Measurements from ENCODE around the gene HJV. TPM values are rescaled to one million over a fixed set of nuclear protein-coding genes. Genes with fewer than 3 reads are reported as not detected.

Gene HJV
- total RNA-seq, 1 experiment from 2014 or later: not detected

GRCh38 chr1:146022403-146023127 is 1.0 kb upstream of the HJV start:
- no peaks in the 10 kb centered on the region for H3K36me3 Mint-ChIP-seq (ENCODE audit: insufficient read depth in 1 of 3, low read depth in 3 of 3)
- H3K23me2 ChIP-seq (ENCODE audit: insufficient read length, low read depth, low read length, poor library complexity, severe bottlenecking): peaks cover 6% of the 10 kb centered on the region
- H2AK5ac ChIP-seq (ENCODE audit: insufficient read length, low read length): no peak overlapping the region
- H3K27ac Mint-ChIP-seq: no peak overlapping the region
- no peak overlapping the region for H3K23ac ChIP-seq (ENCODE audit: insufficient read length, low read depth, low read length)
- no peak for DNase-seq
- no peak overlapping the region for H2BK5ac ChIP-seq (ENCODE audit: insufficient read length, low read length)
- no peak overlapping the region for H3K18ac ChIP-seq (ENCODE audit: insufficient read length, low read depth, low read length)
- H3K4me1 ChIP-seq (ENCODE audit: insufficient read depth, low read length): peaks cover 9% of the 10 kb centered on the region; the same call in 1 of the 2 replicates
- H3K9me3 Mint-ChIP-seq: no peaks in the 10 kb centered on the region
- H3T11ph ChIP-seq (ENCODE audit: low read length): no peak overlapping the region
- no peaks in the 10 kb centered on the region for H3K79me1 ChIP-seq (ENCODE audit: insufficient read depth, low read depth, low read length, poor library complexity, severe bottlenecking)
- H3K79me2 ChIP-seq (ENCODE audit: insufficient read depth, low read length): no peaks in the 10 kb centered on the region
- no peak overlapping the region for H3K4me3 Mint-ChIP-seq
- H3K27me3 ChIP-seq (ENCODE audit: insufficient read depth, low read length): peaks cover 10% of the 10 kb centered on the region; the same call in 1 of the 2 replicates
- TF ChIP-seq, protein P1, sequence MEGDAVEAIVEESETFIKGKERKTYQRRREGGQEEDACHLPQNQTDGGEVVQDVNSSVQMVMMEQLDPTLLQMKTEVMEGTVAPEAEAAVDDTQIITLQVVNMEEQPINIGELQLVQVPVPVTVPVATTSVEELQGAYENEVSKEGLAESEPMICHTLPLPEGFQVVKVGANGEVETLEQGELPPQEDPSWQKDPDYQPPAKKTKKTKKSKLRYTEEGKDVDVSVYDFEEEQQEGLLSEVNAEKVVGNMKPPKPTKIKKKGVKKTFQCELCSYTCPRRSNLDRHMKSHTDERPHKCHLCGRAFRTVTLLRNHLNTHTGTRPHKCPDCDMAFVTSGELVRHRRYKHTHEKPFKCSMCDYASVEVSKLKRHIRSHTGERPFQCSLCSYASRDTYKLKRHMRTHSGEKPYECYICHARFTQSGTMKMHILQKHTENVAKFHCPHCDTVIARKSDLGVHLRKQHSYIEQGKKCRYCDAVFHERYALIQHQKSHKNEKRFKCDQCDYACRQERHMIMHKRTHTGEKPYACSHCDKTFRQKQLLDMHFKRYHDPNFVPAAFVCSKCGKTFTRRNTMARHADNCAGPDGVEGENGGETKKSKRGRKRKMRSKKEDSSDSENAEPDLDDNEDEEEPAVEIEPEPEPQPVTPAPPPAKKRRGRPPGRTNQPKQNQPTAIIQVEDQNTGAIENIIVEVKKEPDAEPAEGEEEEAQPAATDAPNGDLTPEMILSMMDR (conservative IDR thresholded peaks at IDR 0.05): no peak
- H3K4me1 Mint-ChIP-seq: peaks cover 15 to 24% of the 10 kb centered on the region in 2 experiments
- H4K91ac ChIP-seq (ENCODE audit: insufficient read length, low read depth, low read length): no peak overlapping the region
- no peak overlapping the region for H2BK20ac ChIP-seq (ENCODE audit: low read depth, low read length, poor library complexity, severe bottlenecking)
- no peak overlapping the region for H4K5ac ChIP-seq (ENCODE audit: insufficient read length, low read depth, low read length)
- no peak overlapping the region for H4K8ac ChIP-seq (replicated peaks; ENCODE audit: insufficient read length, low read depth, low read length)
- no peak overlapping the region for H3K4me2 ChIP-seq (ENCODE audit: insufficient read depth, insufficient read length, low read length)
- no peak overlapping the region for H3K27ac ChIP-seq (ENCODE audit: insufficient read length, low read depth, low read length)
- H3K14ac ChIP-seq (ENCODE audit: insufficient read depth, low read length): no peak overlapping the region
- H2BK12ac ChIP-seq (ENCODE audit: insufficient read length, low read depth, low read length): no peak overlapping the region
- H2BK120ac ChIP-seq (ENCODE audit: low read depth, low read length, poor library complexity, severe bottlenecking): no peak overlapping the region
- H3K9me3 ChIP-seq (ENCODE audit: control insufficient read depth, low read depth, low read length): no peaks in the 10 kb centered on the region
- H3K56ac ChIP-seq (ENCODE audit: insufficient read length, low read depth, low read length): no peak overlapping the region
- WGBS (ENCODE audit: extremely low coverage, insufficient read length, low lambda C conversion rate): no CpG with 5 or more reads among the region's 7 CpGs
- no peak overlapping the region for H2BK15ac ChIP-seq (ENCODE audit: low read depth, low read length)
- H3K9ac ChIP-seq (ENCODE audit: extremely low read depth, insufficient read length, low read length): no peak overlapping the region
- H3K4ac ChIP-seq (ENCODE audit: low read depth, low read length): no peak overlapping the region
- no peak overlapping the region for H2AFZ ChIP-seq (ENCODE audit: low read length)
- no peaks in the 10 kb centered on the region for H4K20me1 ChIP-seq (ENCODE audit: control insufficient read depth, insufficient read depth, insufficient read length)
- H3K27me3 Mint-ChIP-seq (ENCODE audit: low read depth): peaks cover 42% of the 10 kb centered on the region

Measured in H9 (cell line).